HG03097 (cell line): Measurements from ENCODE around the gene STON1.
"Not testable (repeated sequence)": the region's sequence is repeated elsewhere in the genome, so short reads cannot be mapped to it uniquely, and the experiment has no call there.

ENCODE experiments used
- ATAC-seq: cut with Tn5 transposase; IDR thresholded peaks from one replicate; pipeline ENCODE4 v1.9.1; 2021; ENCODE audit not compliant: unreplicated experiment, low FRiP score

Gene STON1

GRCh38 chr2:48607307-48608014, 77.5 kb downstream of the STON1 start:
- no peak for ATAC-seq

- ATAC-seq = no peak
These were observed 83.3 kb downstream of the STON1 start for GRCh38 chr2:48613211-48613610.

GRCh38 chr2:48614581-48614980, 84.6 kb downstream of the STON1 start:
- not testable (repeated sequence) for ATAC-seq

- ATAC-seq = no peak
These were observed 87.7 kb downstream of the STON1 start, which contains the start of gene GTF2A1L for GRCh38 chr2:48617618-48618017. Gene GTF2A1L, plus strand, starts transcription at chr2:48617856. Its CDS starts 19 bp downstream, at chr2:48617875.

GRCh38 chr2:48619526-48619925, 89.6 kb downstream of the STON1 start:
- ATAC-seq = no peak

- ATAC-seq = no peak
These were observed 90.7 kb downstream of the STON1 start for GRCh38 chr2:48620604-48621003.

GRCh38 chr2:48622691-48623090, 92.7 kb downstream of the STON1 start:
- not testable (repeated sequence) for ATAC-seq

GRCh38 chr2:48624696-48625095, 94.7 kb downstream of the STON1 start:
- no peak for ATAC-seq

GRCh38 chr2:48626047-48626446, 96.1 kb downstream of the STON1 start:
- no peak for ATAC-seq

GRCh38 chr2:48633143-48633542, 103.2 kb downstream of the STON1 start:
- no peak for ATAC-seq

GRCh38 chr2:48635786-48636185, 105.8 kb downstream of the STON1 start:
- no peak for ATAC-seq

GRCh38 chr2:48638261-48638660, 108.3 kb downstream of the STON1 start:
- ATAC-seq = no peak
